Tibial nerve (tissue), 4 donors: ENCODE results near the gene NAA25.

ENCODE experiments used
- CTCF ChIP-seq, 5 experiments: fragments of 200-600 bp in 3 of 5; fragments of 450-650 bp in 2 of 5; sonication (generic) in 3 of 5; IDR thresholded peaks; one replicate each; pipeline ENCODE4 v1.5.1; 2016 to 2019; ENCODE audit warnings: antibody characterized with exemption in 5 of 5, mild to moderate bottlenecking in 3 of 5, moderate library complexity in 2 of 5
- EP300 ChIP-seq, 2 donors: sonication (generic); formaldehyde crosslinking; IDR thresholded peaks; one replicate each; pipeline ENCODE4 v1.6.1; 2017; ENCODE audit warnings: antibody characterized with exemption in 2 of 2, mild to moderate bottlenecking in 1 of 2

GRCh38 chr12:112121780-112122565 is 13.4 kb upstream of the NAA25 start:
- TF ChIP-seq CTCF (IDR thresholded peaks at IDR 0.05) (no peak), EP300 (IDR thresholded peaks at IDR 0.05) (peak in 1 of 2 donors; percentile 43)
